Measurements from ENCODE around the gene SETD9. TPM values are rescaled to one million over a fixed set of nuclear protein-coding genes. Genes with fewer than 3 reads are reported as not detected.
A peak's percentile ranks its signal among the peaks of the same experiment; 100 is the strongest.

Gene SETD9
- total and polyA plus RNA-seq, 9 of the 15 experiments (the other 6 are each of a cell fraction or from before 2014, with no cell fraction given), result 10.8 to 32.6 (median 19.8) TPM

DNA sequence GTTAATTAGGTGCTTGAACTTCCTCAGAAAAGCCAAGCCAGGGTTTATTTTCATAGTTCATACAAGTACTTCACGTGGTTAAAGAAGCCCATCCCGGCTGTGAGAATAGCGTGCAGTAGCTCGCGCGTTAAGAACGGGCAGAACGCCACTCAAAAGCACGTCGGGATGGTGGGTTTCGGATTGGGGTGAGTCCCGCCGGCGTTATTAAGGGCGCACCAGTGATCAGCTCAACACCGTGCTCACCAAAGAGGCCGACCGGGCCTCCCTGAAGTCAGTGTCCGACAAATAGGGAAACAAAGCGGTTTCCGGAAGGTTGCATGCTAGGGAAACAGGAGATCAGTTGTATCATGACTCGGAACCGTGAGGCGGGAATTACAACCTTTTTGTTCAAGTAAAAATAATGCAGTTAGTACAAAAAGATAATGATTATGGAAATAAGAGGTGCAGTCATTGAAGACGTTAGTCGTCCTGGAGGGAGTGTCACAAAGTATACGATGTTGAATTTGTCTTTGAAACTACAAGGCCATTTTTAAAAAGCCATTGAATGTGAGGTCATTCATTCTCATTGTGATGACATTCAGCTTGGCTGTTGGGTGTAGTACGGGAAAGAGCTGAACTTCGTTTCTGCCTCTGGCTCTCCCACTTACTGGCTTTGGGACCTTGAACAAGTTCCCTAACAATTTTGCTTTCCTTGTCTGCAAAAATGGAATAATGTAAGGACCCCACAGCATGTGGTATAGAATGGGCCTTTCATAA lies 992 bp downstream of the SETD9 start (continued):
- TF ChIP-seq GMEB1 (CRISPR knock-in tag; IDR thresholded peaks at IDR 0.05), result peak; percentile 14; the same call in 1 of the 2 replicates
- TF ChIP-seq ZNF77 (CRISPR knock-in tag; IDR thresholded peaks at IDR 0.05), result no peak
- no peak for TF ChIP-seq HDAC6 (IDR thresholded peaks at IDR 0.05; ENCODE audit: low read depth, low read length)
- TF ChIP-seq HDAC2 (IDR thresholded peaks at IDR 0.05), result peak; percentile 64; the same call in 1 of the 2 replicates
- TF ChIP-seq RBBP5 (IDR thresholded peaks at IDR 0.05; ENCODE audit: borderline replicate concordance, insufficient read depth, low read length, poor library complexity, severe bottlenecking), result peak; percentile 21
- no peak for TF ChIP-seq DNMT1 (IDR thresholded peaks at IDR 0.05)
- TF ChIP-seq CAMTA2 (CRISPR knock-in tag; conservative IDR thresholded peaks at IDR 0.05), result no peak
- 0 out of 4 replicates have a peak, but pooled peaks of 1 of the 2 experiments have one; percentile 3 for TF ChIP-seq SRF (CRISPR knock-in tag; IDR thresholded peaks at IDR 0.05)
- TF ChIP-seq ZNF507 (tag; conservative IDR thresholded peaks at IDR 0.05), result no peak
- TF ChIP-seq RREB1 (CRISPR knock-in tag; IDR thresholded peaks at IDR 0.05), result 0 out of 2 replicates have a peak, but pooled peaks have one; percentile 40
- TF ChIP-seq, protein P1, sequence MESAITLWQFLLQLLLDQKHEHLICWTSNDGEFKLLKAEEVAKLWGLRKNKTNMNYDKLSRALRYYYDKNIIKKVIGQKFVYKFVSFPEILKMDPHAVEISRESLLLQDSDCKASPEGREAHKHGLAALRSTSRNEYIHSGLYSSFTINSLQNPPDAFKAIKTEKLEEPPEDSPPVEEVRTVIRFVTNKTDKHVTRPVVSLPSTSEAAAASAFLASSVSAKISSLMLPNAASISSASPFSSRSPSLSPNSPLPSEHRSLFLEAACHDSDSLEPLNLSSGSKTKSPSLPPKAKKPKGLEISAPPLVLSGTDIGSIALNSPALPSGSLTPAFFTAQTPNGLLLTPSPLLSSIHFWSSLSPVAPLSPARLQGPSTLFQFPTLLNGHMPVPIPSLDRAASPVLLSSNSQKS (CRISPR knock-in tag; IDR thresholded peaks at IDR 0.05), result 0 out of 2 replicates have a peak, but pooled peaks have one; percentile 33
- no peak for TF ChIP-seq SRSF7 (optimal IDR thresholded peaks at IDR 0.05; ENCODE audit: low read depth, low read length)
- no peak for TF ChIP-seq KLF10 (CRISPR knock-in tag; IDR thresholded peaks at IDR 0.05)
- no peak for TF ChIP-seq MCM5 (IDR thresholded peaks at IDR 0.05; ENCODE audit: low read depth)
- TF ChIP-seq, protein P2, sequence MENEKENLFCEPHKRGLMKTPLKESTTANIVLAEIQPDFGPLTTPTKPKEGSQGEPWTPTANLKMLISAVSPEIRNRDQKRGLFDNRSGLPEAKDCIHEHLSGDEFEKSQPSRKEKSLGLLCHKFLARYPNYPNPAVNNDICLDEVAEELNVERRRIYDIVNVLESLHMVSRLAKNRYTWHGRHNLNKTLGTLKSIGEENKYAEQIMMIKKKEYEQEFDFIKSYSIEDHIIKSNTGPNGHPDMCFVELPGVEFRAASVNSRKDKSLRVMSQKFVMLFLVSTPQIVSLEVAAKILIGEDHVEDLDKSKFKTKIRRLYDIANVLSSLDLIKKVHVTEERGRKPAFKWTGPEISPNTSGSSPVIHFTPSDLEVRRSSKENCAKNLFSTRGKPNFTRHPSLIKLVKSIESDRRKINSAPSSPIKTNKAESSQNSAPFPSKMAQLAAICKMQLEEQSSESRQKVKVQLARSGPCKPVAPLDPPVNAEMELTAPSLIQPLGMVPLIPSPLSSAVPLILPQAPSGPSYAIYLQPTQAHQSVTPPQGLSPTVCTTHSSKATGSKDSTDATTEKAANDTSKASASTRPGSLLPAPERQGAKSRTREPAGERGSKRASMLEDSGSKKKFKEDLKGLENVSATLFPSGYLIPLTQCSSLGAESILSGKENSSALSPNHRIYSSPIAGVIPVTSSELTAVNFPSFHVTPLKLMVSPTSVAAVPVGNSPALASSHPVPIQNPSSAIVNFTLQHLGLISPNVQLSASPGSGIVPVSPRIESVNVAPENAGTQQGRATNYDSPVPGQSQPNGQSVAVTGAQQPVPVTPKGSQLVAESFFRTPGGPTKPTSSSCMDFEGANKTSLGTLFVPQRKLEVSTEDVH (IDR thresholded peaks at IDR 0.05; ENCODE audit: low read depth, partially characterized antibody), result no peak
- TF ChIP-seq DMBX1 (CRISPR knock-in tag; IDR thresholded peaks at IDR 0.05; ENCODE audit: borderline replicate concordance), result no peak
- peak; percentile 37; the same call in 1 of the 2 replicates for TF ChIP-seq DPF2 (IDR thresholded peaks at IDR 0.05)

Measured in K562 (cell line).